ENCODE results near the gene FUS.
A peak's percentile ranks its signal among the peaks of the same experiment; 100 is the strongest.
"Not testable (repeated sequence)": the region's sequence is repeated elsewhere in the genome, so short reads cannot be mapped to it uniquely, and the experiment has no call there.

Gene FUS

DNA sequence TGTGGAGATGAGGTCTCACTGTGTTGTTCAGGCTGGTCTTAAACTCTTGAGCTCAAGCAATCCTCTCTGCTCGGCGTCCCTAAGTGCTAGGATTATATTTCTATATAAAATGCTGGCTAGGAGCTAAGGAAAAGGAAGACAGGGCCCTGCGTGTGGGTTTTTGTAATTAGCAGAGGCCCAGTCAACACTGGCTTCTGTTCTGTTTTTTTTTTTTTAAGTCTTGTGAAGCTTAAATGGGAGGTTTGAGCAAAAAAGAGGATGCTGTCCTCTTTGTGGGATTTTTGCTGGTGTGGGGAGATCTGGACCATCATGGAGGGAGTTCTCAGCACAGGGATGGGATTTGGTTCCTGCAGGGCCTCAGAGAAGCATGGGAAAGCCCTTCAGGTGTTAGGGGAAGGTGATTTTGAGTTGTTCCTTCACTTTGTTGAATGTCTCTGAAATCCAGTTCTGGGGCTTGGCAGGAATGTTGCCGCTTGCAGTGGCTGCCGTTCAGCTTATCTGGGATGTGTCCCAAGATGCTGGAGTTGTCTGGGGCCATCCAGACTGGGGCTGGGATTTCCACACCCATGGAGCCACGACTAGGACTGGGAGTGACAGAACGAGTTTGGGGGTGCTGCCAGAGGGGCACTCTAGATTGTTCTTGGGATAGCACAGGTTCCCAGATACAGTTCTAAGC, 18.4 kb downstream of the FUS start:
- H3K9ac ChIP-seq (ENCODE audit: low read depth, low read length): no peak overlapping the region
- H3K4me3 ChIP-seq (ENCODE audit: low read depth, low read length): no peak overlapping the region
- H3K27ac ChIP-seq (ENCODE audit: low read depth, low read length): no peak overlapping the region
- peaks cover 47% of the 10 kb centered on the region for H3K36me3 ChIP-seq (ENCODE audit: control insufficient read depth, insufficient read depth, low read length)
- no peaks in the 10 kb centered on the region for H3K9me3 ChIP-seq (ENCODE audit: control insufficient read depth, insufficient read depth, low read length)
- peaks cover 4% of the 10 kb centered on the region; the same call in 1 of the 2 replicates for H3K4me1 ChIP-seq (ENCODE audit: control insufficient read depth, insufficient read depth, low read length)
- H3K27me3 ChIP-seq (ENCODE audit: control insufficient read depth, insufficient read depth, low read length): peaks cover 4% of the 10 kb centered on the region

DNA sequence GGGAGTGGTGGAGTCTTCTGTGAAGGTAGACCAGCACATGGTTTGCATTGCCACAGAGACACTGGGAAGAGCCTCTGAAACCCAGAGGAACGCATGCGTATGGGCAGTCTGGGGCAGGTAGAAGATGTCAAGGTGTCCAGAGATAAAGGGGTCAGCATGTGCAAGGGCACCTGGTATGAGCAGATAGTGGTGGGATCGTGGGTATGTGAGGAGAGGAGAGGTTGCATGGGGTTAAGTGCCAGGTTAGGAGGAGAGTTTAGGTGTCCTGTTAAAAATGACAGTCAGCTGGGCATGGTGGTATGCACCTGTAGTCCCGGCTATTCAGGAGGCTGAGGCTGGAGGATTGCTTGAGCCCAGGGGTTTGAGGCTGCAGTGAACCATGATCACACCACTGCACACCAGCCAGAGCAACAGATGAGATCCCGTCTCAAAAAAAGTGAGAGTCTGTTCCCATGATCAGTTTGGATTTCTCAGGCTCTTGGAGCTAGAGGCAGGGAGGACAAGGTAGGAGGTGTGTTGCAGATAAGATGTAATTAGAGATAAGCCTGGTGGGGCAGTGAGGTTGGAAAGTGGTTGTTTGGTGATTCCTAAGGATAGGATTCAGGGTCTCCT, 19.6 kb downstream of the FUS start:
- Histone ChIP-seq H3K27me3 (ENCODE audit: control insufficient read depth, insufficient read depth, low read length) (peaks cover 4% of the 10 kb centered on the region), H3K9me3 (ENCODE audit: control insufficient read depth, insufficient read depth, low read length) (no peaks in the 10 kb centered on the region), H3K27ac (ENCODE audit: low read depth, low read length) (no peak overlapping the region), H3K4me3 (ENCODE audit: low read depth, low read length) (no peak overlapping the region), H3K4me1 (ENCODE audit: control insufficient read depth, insufficient read depth, low read length) (peaks cover 4% of the 10 kb centered on the region; the same call in 1 of the 2 replicates), H3K9ac (ENCODE audit: low read depth, low read length) (no peak overlapping the region), H3K36me3 (ENCODE audit: control insufficient read depth, insufficient read depth, low read length) (peaks cover 35% of the 10 kb centered on the region)

DNA sequence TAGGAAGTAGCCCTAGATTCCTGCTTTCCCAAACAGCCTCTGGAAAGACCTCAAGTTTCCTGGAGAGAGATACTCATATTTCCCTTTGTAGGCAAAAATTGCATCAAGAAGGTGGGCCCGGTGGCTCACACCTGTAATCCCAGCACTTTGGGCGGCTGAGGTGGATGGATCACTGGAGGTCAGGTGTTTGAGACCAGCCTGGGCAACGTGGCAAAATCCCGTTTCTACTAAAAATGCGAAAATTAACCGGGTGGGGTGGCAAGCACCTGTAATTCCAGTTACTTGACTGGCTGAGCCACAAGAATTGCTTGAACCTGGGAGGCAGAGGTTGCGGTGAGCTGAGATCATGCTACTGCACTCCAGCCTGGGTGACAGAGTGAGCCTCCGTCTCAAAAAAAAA, 20.2 kb downstream of the FUS start:
- not testable (repeated sequence) for H3K9ac ChIP-seq (ENCODE audit: low read depth, low read length); H3K4me1 ChIP-seq (ENCODE audit: control insufficient read depth, insufficient read depth, low read length); H3K4me3 ChIP-seq (ENCODE audit: low read depth, low read length); H3K27me3 ChIP-seq (ENCODE audit: control insufficient read depth, insufficient read depth, low read length); H3K9me3 ChIP-seq (ENCODE audit: control insufficient read depth, insufficient read depth, low read length)
- peaks cover 30% of the 10 kb centered on the region for H3K36me3 ChIP-seq (ENCODE audit: control insufficient read depth, insufficient read depth, low read length)
- H3K27ac ChIP-seq (ENCODE audit: low read depth, low read length): peak overlapping the region; percentile 26

DNA sequence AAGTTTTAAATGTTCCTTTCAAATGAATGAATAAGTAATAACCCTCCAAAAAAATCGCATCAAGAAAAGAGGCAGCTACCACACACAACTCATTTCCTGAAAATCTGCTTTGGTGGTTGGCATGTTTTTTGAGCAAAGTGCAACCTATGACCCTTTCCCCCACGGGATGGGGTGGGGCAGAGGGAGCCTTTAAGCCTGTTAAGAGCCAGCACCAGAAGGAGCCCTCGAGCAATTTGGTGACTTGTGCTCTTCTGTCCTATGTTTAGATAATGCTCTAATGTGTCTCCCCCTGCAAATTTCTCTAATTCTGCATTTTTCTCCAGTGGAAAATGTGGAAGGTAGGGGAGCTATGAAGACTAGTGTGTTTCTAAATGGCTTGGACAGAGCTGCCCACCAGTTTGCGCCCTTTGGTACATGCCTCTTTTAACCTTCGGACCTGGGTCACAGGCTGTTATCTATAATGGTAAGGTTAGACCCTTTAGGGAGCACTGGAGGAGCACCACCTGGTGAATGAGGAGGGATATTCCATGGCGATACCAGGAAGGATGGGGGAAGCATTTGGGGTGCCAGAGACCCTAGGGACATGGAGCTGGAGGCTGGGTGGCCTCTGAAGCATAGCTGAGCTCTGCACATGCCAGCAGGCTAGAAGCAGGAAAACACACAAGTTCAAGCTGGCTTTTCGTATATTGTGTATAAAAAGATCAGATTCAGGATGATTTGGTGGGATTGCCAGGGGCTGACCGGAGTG, 21.1 kb downstream of the FUS start:
- Histone ChIP-seq H3K9me3 (ENCODE audit: control insufficient read depth, insufficient read depth, low read length) (no peaks in the 10 kb centered on the region), H3K27me3 (ENCODE audit: control insufficient read depth, insufficient read depth, low read length) (peaks cover 4% of the 10 kb centered on the region), H3K4me3 (ENCODE audit: low read depth, low read length) (peak overlapping the region; percentile 79), H3K27ac (ENCODE audit: low read depth, low read length) (peak overlapping the region; percentile 26), H3K4me1 (ENCODE audit: control insufficient read depth, insufficient read depth, low read length) (peaks cover 4% of the 10 kb centered on the region; the same call in 1 of the 2 replicates), H3K36me3 (ENCODE audit: control insufficient read depth, insufficient read depth, low read length) (peaks cover 21% of the 10 kb centered on the region), H3K9ac (ENCODE audit: low read depth, low read length) (no peak overlapping the region)

DNA sequence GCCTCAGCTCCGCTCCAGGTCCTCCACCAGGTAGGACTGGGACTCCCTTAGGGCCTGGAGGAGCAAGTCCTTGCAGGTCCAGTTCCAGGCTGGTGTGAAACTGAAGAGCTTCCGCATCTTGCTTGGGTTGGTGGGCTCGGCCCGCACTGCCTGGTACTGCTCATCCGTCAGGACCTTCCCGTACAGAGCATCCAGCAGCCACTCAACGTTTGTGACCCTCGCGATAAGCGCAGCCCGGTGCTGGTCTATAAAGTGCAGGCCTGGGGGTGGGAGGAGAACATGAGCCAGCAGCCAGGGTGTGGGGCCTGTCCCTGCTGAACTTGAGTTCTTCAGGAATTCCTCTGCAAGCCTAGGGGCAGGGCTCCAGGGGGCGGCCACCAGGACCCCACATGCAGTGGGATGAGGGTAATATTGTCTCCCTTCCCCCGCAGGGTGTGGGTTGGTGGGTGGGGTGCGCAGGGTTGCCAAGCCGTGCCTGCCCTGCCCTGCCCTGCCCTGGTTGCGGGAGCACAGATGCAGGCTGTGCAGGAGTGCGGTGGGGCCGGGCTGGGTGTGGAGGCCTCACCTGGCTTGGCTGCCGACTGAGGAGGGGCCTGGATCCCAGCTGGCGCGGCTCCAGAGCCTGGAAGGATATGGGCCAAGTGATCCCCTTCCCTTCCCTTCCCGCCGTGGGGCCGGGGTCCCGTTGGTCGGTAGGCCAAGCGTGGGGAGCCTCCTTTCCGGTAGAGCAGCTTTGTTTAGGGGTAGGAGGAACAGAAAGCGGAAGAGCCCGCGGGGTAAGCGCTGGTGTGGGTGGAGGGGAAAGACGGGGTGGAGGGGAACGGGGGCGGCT, 21.9 kb downstream of the FUS start:
- peak overlapping the region; percentile 26 for H3K27ac ChIP-seq (ENCODE audit: low read depth, low read length)

DNA sequence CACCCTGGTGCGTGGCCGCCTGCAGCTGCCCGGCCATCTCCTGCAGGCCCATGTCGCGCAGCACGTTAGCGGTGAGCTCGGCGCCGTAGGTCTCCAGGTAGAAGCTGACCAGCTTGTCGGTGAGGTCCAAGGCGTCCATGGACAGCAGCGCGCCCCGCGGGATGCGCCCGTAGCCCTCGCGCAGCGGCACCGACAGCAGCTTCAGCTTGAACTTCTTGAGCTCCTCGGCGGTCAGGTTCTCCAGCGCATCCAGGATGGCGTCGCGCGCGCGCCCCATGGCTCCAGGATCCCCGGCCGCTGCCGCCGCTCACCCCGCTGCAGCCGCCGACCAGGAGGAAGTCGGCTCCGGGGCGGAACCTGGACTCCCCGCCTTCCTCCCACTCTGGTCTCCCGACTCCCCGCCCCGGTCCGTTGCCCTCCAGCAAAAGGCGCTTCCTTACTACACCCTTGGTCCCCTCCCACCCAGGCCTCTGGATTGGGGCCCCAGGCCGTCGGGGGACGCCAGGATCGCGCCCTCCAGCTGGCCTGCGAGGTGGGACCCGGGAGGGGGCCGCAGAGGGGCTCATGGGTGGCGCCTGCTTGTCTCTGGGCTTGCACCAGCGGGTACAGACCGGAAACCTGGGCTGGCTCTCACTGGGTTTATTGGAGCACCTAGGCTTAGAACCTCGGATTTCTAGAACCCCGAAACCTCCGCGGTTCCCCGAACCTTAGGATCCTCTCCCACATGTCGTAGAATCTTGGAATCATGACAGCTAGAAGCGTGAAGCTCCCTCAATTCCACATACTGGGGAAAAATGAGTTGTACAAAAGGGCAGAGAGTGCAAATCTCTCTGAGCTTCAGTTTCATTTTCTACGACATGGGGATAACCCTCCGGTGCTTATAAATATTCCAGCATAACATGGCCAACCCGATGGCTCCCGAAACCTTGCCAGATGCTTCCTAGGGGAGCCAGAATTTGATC, 22.8 kb downstream of the FUS start, which contains the start of gene PYCARD:
Gene PYCARD, minus strand, starts transcription at position 347 of the 962 bp plus-strand sequence. Its CDS starts 70 bp downstream, at position 277.
- Histone ChIP-seq H3K27ac (ENCODE audit: low read depth, low read length) (peak within 1 kb of the TSS; percentile 26), H3K9ac (ENCODE audit: low read depth, low read length) (peak within 1 kb of the TSS; percentile 75; the same call in 1 of the 2 replicates), H3K4me1 (ENCODE audit: control insufficient read depth, insufficient read depth, low read length) (peaks cover 4% of the 10 kb centered on the region; the same call in 1 of the 2 replicates), H3K4me3 (ENCODE audit: low read depth, low read length) (peak within 1 kb of the TSS; percentile 79), H3K27me3 (ENCODE audit: control insufficient read depth, insufficient read depth, low read length) (peaks cover 4% of the 10 kb centered on the region), H3K36me3 (ENCODE audit: control insufficient read depth, insufficient read depth, low read length) (peaks cover 8% of the 10 kb centered on the region; the same call in 1 of the 2 replicates), H3K9me3 (ENCODE audit: control insufficient read depth, insufficient read depth, low read length) (no peaks in the 10 kb centered on the region)

More for the DNA sequence above, 21.9 kb downstream of the FUS start:
- no peaks in the 10 kb centered on the region for H3K9me3 ChIP-seq (ENCODE audit: control insufficient read depth, insufficient read depth, low read length)
- H3K27me3 ChIP-seq (ENCODE audit: control insufficient read depth, insufficient read depth, low read length): peaks cover 4% of the 10 kb centered on the region
- H3K9ac ChIP-seq (ENCODE audit: low read depth, low read length): peak overlapping the region; percentile 75; the same call in 1 of the 2 replicates
- H3K4me1 ChIP-seq (ENCODE audit: control insufficient read depth, insufficient read depth, low read length): peaks cover 4% of the 10 kb centered on the region; the same call in 1 of the 2 replicates
- H3K36me3 ChIP-seq (ENCODE audit: control insufficient read depth, insufficient read depth, low read length): peaks cover 15% of the 10 kb centered on the region; the same call in 1 of the 2 replicates
- H3K4me3 ChIP-seq (ENCODE audit: low read depth, low read length): peak overlapping the region; percentile 79

DNA sequence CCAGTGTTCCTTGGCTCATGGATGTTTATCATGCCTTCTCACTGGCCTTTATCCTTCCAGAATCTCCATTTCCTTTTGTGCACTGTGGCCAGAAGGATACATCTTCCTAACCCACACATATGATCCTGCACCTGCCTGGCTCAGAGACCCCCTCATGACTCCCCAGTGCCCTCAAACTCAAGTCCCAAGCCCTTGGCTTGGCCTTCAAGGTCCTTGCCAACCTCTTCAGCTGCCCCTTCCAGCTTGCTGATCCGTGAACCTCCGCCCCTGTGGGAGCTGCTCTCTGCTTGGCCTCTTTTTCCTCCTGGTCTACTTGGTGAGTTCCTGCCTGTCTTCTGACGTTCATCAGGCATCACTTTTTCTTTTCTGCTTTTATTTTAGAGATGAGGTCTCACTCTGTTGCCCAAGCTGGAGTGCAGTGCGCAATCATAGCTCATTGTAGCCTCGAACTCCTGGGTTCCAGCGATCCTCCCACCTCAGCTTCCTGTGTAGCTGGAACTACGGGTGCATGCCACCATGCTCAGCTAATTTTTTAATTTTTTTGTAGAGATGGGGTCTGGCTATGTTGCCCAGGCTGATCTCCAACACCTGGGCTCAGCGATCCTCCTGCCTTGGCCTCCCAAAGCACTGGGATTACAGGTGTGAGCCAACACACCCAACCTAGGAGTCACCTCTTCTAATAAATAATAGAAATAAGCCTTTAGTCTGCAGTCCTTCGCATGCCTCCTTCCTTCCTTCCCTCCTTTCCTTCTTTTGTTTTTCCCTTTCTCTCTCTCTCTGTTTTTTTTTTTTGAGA, 25.1 kb downstream of the FUS start:
- no peaks in the 10 kb centered on the region for H3K9me3 ChIP-seq (ENCODE audit: control insufficient read depth, insufficient read depth, low read length)
- H3K9ac ChIP-seq (ENCODE audit: low read depth, low read length): no peak overlapping the region
- H3K27ac ChIP-seq (ENCODE audit: low read depth, low read length): no peak overlapping the region
- H3K36me3 ChIP-seq (ENCODE audit: control insufficient read depth, insufficient read depth, low read length): no peaks in the 10 kb centered on the region
- no peak overlapping the region for H3K4me3 ChIP-seq (ENCODE audit: low read depth, low read length)
- H3K4me1 ChIP-seq (ENCODE audit: control insufficient read depth, insufficient read depth, low read length): peaks cover 4% of the 10 kb centered on the region; the same call in 1 of the 2 replicates
- H3K27me3 ChIP-seq (ENCODE audit: control insufficient read depth, insufficient read depth, low read length): peaks cover 4% of the 10 kb centered on the region

DNA sequence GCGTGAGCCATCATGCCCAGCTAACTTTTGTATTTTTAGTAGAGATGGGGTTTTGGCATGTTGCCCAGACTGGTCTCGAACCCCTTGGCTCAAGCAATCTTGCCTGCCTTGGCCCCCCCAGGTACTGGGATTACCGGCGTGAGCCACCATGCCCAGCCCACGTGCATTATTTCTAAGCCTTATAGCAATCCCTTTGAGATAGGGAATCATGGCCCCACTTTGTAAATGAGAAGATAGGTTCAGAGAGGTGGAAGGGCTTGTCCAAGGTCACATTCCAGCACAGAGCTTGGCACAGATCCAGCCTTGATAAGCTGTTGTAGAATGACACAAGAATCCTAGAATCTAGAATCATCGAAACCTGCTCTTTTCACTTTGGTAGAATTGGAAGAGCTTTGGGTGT, 26.8 kb downstream of the FUS start:
- Histone ChIP-seq H3K4me3 (ENCODE audit: low read depth, low read length) (no peak overlapping the region), H3K27me3 (ENCODE audit: control insufficient read depth, insufficient read depth, low read length) (peaks cover 4% of the 10 kb centered on the region), H3K9me3 (ENCODE audit: control insufficient read depth, insufficient read depth, low read length) (no peaks in the 10 kb centered on the region), H3K27ac (ENCODE audit: low read depth, low read length) (no peak overlapping the region), H3K9ac (ENCODE audit: low read depth, low read length) (no peak overlapping the region), H3K36me3 (ENCODE audit: control insufficient read depth, insufficient read depth, low read length) (no peaks in the 10 kb centered on the region), H3K4me1 (ENCODE audit: control insufficient read depth, insufficient read depth, low read length) (no peaks in the 10 kb centered on the region)

DNA sequence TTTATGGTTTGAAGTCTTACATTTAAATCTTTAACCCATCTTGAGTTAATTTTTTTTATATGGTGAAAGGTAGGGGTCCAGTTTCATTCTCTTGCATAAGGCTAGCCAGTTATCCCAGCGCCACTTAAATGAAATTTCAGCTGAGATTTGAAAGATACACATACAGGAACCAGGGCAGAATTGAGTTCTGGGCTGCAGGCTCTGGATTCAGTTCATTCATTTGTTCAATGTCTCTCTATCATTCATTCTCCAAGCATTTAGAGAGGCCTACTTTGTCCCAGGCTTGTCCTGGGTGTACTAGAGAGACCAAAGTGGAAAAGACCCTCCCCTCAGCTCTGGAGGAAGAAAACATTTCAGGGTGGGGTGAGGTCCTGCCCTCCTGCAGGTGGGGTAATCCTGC, 33.4 kb downstream of the FUS start:
- Histone ChIP-seq H3K9ac (ENCODE audit: low read depth, low read length) (no peak overlapping the region), H3K4me1 (ENCODE audit: control insufficient read depth, insufficient read depth, low read length) (peaks cover 26% of the 10 kb centered on the region), H3K4me3 (ENCODE audit: low read depth, low read length) (no peak overlapping the region), H3K27me3 (ENCODE audit: control insufficient read depth, insufficient read depth, low read length) (peaks cover 44% of the 10 kb centered on the region), H3K36me3 (ENCODE audit: control insufficient read depth, insufficient read depth, low read length) (no peaks in the 10 kb centered on the region), H3K9me3 (ENCODE audit: control insufficient read depth, insufficient read depth, low read length) (no peaks in the 10 kb centered on the region), H3K27ac (ENCODE audit: low read depth, low read length) (no peak overlapping the region)

Data from HUES48 (cell line).